ENCODE results near the gene VPS45.

VPS45 gene

DNA sequence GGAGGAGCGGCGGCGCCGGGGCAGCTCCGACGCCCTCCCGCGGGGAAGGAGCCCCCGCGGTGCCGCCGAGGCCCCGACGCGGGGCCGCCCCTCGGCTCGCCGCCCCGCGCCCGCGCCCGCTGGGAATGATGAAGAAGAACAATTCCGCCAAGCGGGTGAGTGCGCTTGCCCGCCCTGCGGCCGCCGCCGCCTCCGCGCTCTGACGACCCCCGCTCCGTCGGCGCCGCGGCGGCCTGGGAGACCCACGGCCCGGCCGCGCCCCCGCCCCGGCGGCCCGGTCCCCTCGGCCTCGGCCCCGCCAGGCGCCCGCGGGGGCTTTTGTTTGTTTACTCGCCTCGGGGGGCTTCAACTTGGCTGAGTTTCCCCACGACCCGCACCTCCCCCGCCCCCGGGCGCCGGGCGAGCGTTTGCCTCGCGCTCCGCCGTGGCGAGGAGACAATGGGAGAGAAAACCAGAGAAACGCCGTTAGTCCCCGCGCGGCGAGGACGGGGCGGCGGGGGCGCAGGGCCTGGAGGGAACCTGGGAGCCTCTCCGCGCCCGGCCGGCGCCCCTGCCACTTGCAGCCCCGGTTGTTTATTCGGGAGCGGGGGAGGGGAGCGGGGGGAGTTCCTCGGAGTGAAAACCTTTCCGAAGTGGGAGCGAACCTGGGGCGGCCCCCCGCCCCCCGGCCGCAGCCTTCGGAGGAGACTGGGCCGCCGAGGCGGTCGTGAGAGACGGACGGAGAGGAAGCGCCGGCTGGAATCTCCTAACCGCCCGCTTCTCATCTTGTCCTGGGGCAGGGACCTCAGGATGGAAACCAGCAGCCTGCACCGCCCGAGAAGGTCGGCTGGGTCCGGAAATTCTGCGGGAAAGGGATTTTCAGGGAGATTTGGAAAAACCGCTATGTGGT lies 82.8 kb downstream of the VPS45 start:
- H2BK15ac ChIP-seq (replicated peaks; ENCODE audit: low read depth): no peak overlapping the region
- no peak overlapping the region for H4K8ac ChIP-seq (ENCODE audit: low read depth, low read length)
- H3K4me3 ChIP-seq (ENCODE audit: low read length): peak overlapping the region; percentile 90
- peak overlapping the region; percentile 91 for H3K4me2 ChIP-seq (ENCODE audit: low read length)
- peak overlapping the region; percentile 91 for H2AK5ac ChIP-seq (ENCODE audit: low read length)
- H3K4me1 ChIP-seq (ENCODE audit: control insufficient read depth, low read depth, low read length): peaks cover 7% of the 10 kb centered on the region
- no peaks in the 10 kb centered on the region for H3K27me3 ChIP-seq (ENCODE audit: insufficient read depth, low read length, poor library complexity)
- H3K79me1 ChIP-seq (ENCODE audit: low read length): peaks cover 26% of the 10 kb centered on the region
- WGBS (ENCODE audit: extremely low coverage, insufficient coverage, low lambda C conversion rate): no CpG with 5 or more reads among the region's 114 CpGs
- H3K36me3 ChIP-seq (ENCODE audit: control insufficient read depth, insufficient read depth, low read length): peaks cover 1% of the 10 kb centered on the region
- peaks cover 17% of the 10 kb centered on the region for H3K79me2 ChIP-seq (ENCODE audit: control insufficient read depth, insufficient read depth, low read length)
- peak overlapping the region; percentile 99 for H3K18ac ChIP-seq (ENCODE audit: low read length)
- H2BK120ac ChIP-seq (ENCODE audit: low read depth, low read length): peak overlapping the region; percentile 96
- peak overlapping the region; percentile 91 for H3K56ac ChIP-seq (ENCODE audit: low read length)
- peak overlapping the region; percentile 98 for H3K4ac ChIP-seq (ENCODE audit: low read depth, low read length)
- H3K27ac ChIP-seq (ENCODE audit: low read depth, low read length): peak overlapping the region; percentile 79
- H4K5ac ChIP-seq (ENCODE audit: low read length): no peak overlapping the region
- no peak overlapping the region for H3K23ac ChIP-seq (ENCODE audit: low read length)
- H2BK5ac ChIP-seq (ENCODE audit: low read length): no peak overlapping the region
- H3K9ac ChIP-seq (ENCODE audit: low read length): peak overlapping the region; percentile 94
- peak; percentile 53 for DNase-seq

DNA sequence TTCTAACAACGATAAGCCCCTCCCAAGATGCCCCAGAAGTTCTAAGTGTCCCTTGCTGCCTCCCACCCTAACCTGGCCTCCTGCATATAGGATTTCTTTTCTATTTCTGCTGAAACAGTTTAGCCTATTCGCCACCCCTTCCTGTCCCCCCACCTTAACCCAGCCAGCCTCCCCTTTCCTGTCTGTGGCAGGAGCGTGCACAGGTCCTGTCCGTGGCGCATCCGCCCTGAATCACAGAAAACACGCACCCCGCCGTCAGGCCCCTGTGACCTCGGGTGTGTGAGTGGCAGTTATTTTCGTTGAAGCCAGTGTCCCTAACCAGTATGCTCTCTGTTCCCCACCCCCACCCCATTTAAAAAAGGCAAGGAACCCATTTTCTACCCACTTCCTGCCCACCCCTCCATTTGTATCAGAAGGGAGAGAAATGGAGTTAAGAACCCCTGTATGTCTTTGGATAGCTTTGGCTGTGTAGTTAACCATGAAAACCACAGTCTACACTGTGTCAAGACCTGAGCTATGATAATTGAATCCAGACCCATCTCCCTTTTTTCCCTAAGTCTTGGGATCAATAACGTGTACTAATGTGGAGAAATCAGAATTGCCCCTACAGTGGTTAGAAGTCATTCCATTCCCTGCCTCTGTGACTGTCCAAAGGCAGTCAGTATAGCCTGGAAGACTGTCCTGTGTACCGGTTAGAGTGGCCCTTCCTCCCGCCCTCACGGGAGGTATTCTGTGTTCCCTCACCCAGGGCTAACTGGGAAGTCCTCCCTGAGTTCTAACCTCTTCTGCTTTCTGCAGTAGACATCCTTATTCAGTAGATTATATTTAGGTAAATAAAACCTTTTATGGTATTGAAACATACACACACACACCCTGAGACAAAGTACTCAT lies 84.0 kb downstream of the VPS45 start:
- Histone ChIP-seq H3K9ac (ENCODE audit: low read length) (peak overlapping the region; percentile 94), H3K27me3 (ENCODE audit: insufficient read depth, low read length, poor library complexity) (no peaks in the 10 kb centered on the region), H2AK5ac (ENCODE audit: low read length) (peak overlapping the region; percentile 55), H4K5ac (ENCODE audit: low read length) (peak overlapping the region; percentile 35), H3K4ac (ENCODE audit: low read depth, low read length) (no peak overlapping the region), H3K79me2 (ENCODE audit: control insufficient read depth, insufficient read depth, low read length) (peaks cover 17% of the 10 kb centered on the region), H3K56ac (ENCODE audit: low read length) (peak overlapping the region; percentile 91), H3K4me1 (ENCODE audit: control insufficient read depth, low read depth, low read length) (peaks cover 7% of the 10 kb centered on the region), H3K23ac (ENCODE audit: low read length) (peak overlapping the region; percentile 37), H3K4me3 (ENCODE audit: low read length) (peak overlapping the region; percentile 90), H3K36me3 (ENCODE audit: control insufficient read depth, insufficient read depth, low read length) (peaks cover 4% of the 10 kb centered on the region), H3K79me1 (ENCODE audit: low read length) (peaks cover 26% of the 10 kb centered on the region), H4K8ac (ENCODE audit: low read depth, low read length) (no peak overlapping the region), H3K27ac (ENCODE audit: low read depth, low read length) (no peak overlapping the region), H3K18ac (ENCODE audit: low read length) (peak overlapping the region; percentile 99), H2BK120ac (ENCODE audit: low read depth, low read length) (no peak overlapping the region), H2BK15ac (replicated peaks; ENCODE audit: low read depth) (no peak overlapping the region), H2BK5ac (ENCODE audit: low read length) (no peak overlapping the region), H3K4me2 (ENCODE audit: low read length) (peak overlapping the region; percentile 91)
- WGBS (ENCODE audit: extremely low coverage, insufficient coverage, low lambda C conversion rate): no CpG with 5 or more reads among the region's 15 CpGs
- no peak for DNase-seq

DNA sequence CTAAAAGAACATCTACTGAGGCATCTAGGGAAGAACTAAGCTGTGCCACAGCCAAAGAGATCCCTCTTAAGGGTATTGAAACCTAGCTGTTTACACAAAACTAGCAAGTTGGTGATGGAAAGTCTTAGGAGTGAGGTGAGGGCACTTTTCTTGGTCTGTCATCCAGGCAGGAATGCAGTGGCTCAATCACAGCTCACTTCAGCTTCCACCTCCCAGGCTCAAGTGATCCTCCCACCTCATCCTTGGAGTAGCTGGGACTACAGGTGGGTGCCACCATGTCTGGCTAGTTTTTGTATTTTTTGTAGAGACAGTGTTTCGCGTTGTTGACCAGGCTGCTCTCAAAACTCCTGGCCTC lies 84.6 kb downstream of the VPS45 start:
- Histone ChIP-seq H2AK5ac (ENCODE audit: low read length) (no peak overlapping the region), H3K79me1 (ENCODE audit: low read length) (peaks cover 26% of the 10 kb centered on the region), H3K79me2 (ENCODE audit: control insufficient read depth, insufficient read depth, low read length) (peaks cover 17% of the 10 kb centered on the region), H3K4me3 (ENCODE audit: low read length) (no peak overlapping the region), H3K4me1 (ENCODE audit: control insufficient read depth, low read depth, low read length) (peaks cover 7% of the 10 kb centered on the region), H3K56ac (ENCODE audit: low read length) (no peak overlapping the region), H3K4me2 (ENCODE audit: low read length) (no peak overlapping the region), H3K9ac (ENCODE audit: low read length) (no peak overlapping the region), H3K23ac (ENCODE audit: low read length) (no peak overlapping the region), H3K4ac (ENCODE audit: low read depth, low read length) (no peak overlapping the region), H2BK120ac (ENCODE audit: low read depth, low read length) (no peak overlapping the region), H4K8ac (ENCODE audit: low read depth, low read length) (no peak overlapping the region), H3K36me3 (ENCODE audit: control insufficient read depth, insufficient read depth, low read length) (peaks cover 8% of the 10 kb centered on the region), H3K18ac (ENCODE audit: low read length) (no peak overlapping the region), H4K5ac (ENCODE audit: low read length) (no peak overlapping the region), H3K27me3 (ENCODE audit: insufficient read depth, low read length, poor library complexity) (no peaks in the 10 kb centered on the region), H2BK15ac (replicated peaks; ENCODE audit: low read depth) (no peak overlapping the region), H3K27ac (ENCODE audit: low read depth, low read length) (no peak overlapping the region), H2BK5ac (ENCODE audit: low read length) (no peak overlapping the region)
- WGBS (ENCODE audit: extremely low coverage, insufficient coverage, low lambda C conversion rate): no CpG with 5 or more reads among the region's 2 CpGs
- peak; percentile 50 for DNase-seq

DNA sequence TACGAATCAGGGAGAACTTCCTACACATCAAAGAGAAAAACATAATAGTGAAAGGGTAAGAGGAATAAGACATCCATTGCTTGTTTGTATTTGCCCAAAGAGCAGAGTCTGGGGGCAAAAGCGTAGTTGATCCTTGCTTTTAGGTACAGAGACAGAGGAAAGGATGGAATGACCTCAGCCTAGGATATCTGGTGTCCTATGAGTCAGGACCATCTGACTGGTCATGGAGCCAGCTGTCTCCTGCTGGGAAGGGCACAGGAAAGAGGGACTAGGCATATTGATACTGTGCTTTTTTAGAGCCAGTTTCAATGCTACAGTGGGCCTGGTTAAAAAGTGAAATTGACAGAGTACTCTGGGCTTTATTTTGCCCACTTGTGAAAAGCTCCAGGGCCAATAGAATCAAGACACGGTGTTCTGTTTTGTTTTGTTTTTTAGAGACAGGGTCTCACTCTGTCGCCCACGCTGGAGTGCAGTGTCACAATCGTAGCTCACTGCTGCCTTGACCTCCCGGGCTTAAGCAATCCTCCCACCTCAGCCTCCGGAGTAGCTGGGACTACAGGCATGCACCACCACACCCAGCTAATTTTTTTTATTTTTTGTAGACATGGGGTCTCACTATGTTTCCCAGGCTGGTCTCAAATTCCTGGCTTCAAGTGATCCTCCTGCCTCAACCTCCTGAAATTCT lies 85.3 kb downstream of the VPS45 start:
- no peak overlapping the region for H2AK5ac ChIP-seq (ENCODE audit: low read length)
- H2BK15ac ChIP-seq (replicated peaks; ENCODE audit: low read depth): no peak overlapping the region
- H3K79me1 ChIP-seq (ENCODE audit: low read length): peaks cover 26% of the 10 kb centered on the region
- H3K4me3 ChIP-seq (ENCODE audit: low read length): no peak overlapping the region
- no peak overlapping the region for H3K4ac ChIP-seq (ENCODE audit: low read depth, low read length)
- H3K9ac ChIP-seq (ENCODE audit: low read length): no peak overlapping the region
- H3K79me2 ChIP-seq (ENCODE audit: control insufficient read depth, insufficient read depth, low read length): peaks cover 17% of the 10 kb centered on the region
- peak; percentile 42 for DNase-seq
- peaks cover 9% of the 10 kb centered on the region for H3K36me3 ChIP-seq (ENCODE audit: control insufficient read depth, insufficient read depth, low read length)
- no peak overlapping the region for H4K8ac ChIP-seq (ENCODE audit: low read depth, low read length)
- H3K18ac ChIP-seq (ENCODE audit: low read length): no peak overlapping the region
- no peak overlapping the region for H3K56ac ChIP-seq (ENCODE audit: low read length)
- no peak overlapping the region for H3K23ac ChIP-seq (ENCODE audit: low read length)
- no peak overlapping the region for H3K4me2 ChIP-seq (ENCODE audit: low read length)
- no peak overlapping the region for H2BK5ac ChIP-seq (ENCODE audit: low read length)
- H2BK120ac ChIP-seq (ENCODE audit: low read depth, low read length): no peak overlapping the region
- whole genome bisulfite sequencing (ENCODE audit: extremely low coverage, insufficient coverage, low lambda C conversion rate): no CpG with 5 or more reads among the region's 8 CpGs
- no peak overlapping the region for H4K5ac ChIP-seq (ENCODE audit: low read length)
- no peaks in the 10 kb centered on the region for H3K27me3 ChIP-seq (ENCODE audit: insufficient read depth, low read length, poor library complexity)
- H3K27ac ChIP-seq (ENCODE audit: low read depth, low read length): no peak overlapping the region
- peaks cover 7% of the 10 kb centered on the region for H3K4me1 ChIP-seq (ENCODE audit: control insufficient read depth, low read depth, low read length)

DNA sequence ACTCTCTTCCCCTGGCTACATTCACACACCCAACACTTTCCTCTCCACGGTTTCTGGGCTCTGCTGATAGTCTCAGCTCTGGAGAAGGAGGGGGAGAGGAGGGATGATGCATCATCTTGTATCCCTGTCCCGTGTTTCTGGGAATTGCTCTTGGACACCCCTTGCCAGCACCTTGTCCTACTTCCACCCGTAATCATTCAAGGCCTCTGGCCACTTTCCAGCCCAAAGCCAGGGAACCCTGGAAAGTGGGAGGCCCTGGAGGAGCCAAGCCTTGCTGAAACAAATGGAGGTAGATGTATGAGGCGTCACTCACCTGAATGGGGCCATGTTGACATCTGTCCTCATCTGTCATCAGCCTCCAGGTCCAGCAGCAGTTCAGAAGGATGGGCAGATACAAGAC lies 86.6 kb downstream of the VPS45 start:
- Histone ChIP-seq H3K36me3 (ENCODE audit: control insufficient read depth, insufficient read depth, low read length) (peaks cover 10% of the 10 kb centered on the region), H3K23ac (ENCODE audit: low read length) (no peak overlapping the region), H2BK5ac (ENCODE audit: low read length) (no peak overlapping the region), H3K9ac (ENCODE audit: low read length) (no peak overlapping the region), H3K18ac (ENCODE audit: low read length) (no peak overlapping the region), H3K79me2 (ENCODE audit: control insufficient read depth, insufficient read depth, low read length) (peaks cover 17% of the 10 kb centered on the region), H4K8ac (ENCODE audit: low read depth, low read length) (no peak overlapping the region), H3K56ac (ENCODE audit: low read length) (no peak overlapping the region), H2BK120ac (ENCODE audit: low read depth, low read length) (no peak overlapping the region), H2BK15ac (replicated peaks; ENCODE audit: low read depth) (no peak overlapping the region), H3K79me1 (ENCODE audit: low read length) (peaks cover 26% of the 10 kb centered on the region), H3K4me1 (ENCODE audit: control insufficient read depth, low read depth, low read length) (peaks cover 7% of the 10 kb centered on the region), H3K27ac (ENCODE audit: low read depth, low read length) (no peak overlapping the region), H3K27me3 (ENCODE audit: insufficient read depth, low read length, poor library complexity) (no peaks in the 10 kb centered on the region), H3K4me2 (ENCODE audit: low read length) (no peak overlapping the region), H4K5ac (ENCODE audit: low read length) (no peak overlapping the region), H3K4ac (ENCODE audit: low read depth, low read length) (no peak overlapping the region), H2AK5ac (ENCODE audit: low read length) (no peak overlapping the region), H3K4me3 (ENCODE audit: low read length) (no peak overlapping the region)
- WGBS (ENCODE audit: extremely low coverage, insufficient coverage, low lambda C conversion rate): no CpG with 5 or more reads among the region's 4 CpGs
- DNase-seq: no peak

Data from mesendoderm (in vitro differentiated cells).